Epithelial cell of proximal tubule (primary cell): Measurements from ENCODE around the gene CNOT11. TPM values are rescaled to one million over a fixed set of nuclear protein-coding genes. Genes with fewer than 3 reads are reported as not detected.

Source experiments
- DNase-seq: peaks from one replicate; pipeline ENCODE4 v3.0.0-alpha.2; 2011; ENCODE audit warnings: low read depth
- H3K4me3 ChIP-seq: 2 replicates; pipeline ENCODE4 v1.5.1; 2011; ENCODE audit warnings: low read depth, mild to moderate bottlenecking, low read length
- CTCF ChIP-seq: conservative IDR thresholded peaks from 2 replicates; pipeline ENCODE4 v1.5.1; 2012; ENCODE audit warnings: low read depth, mild to moderate bottlenecking, low read length
- total RNA-seq: library from RNA; depleted of rRNA; stranded (reverse); fragments of >200 nt; gene quantifications from 2 replicates; pipeline ENCODE4 v1.2.3, GENCODE V29; 2015

CNOT11 gene
- total RNA-seq, 1 donor from 2014 or later = 65.6 TPM

- no peak for DNase-seq
- no peak overlapping the region for H3K4me3 ChIP-seq
- no peak for TF ChIP-seq CTCF
Observed at GRCh38 chr2:101303688-101304087, 51.0 kb downstream of the CNOT11 start.

- H3K4me3 ChIP-seq = no peak overlapping the region
- no peak for TF ChIP-seq CTCF
- no peak for DNase-seq
Observed at GRCh38 chr2:101305035-101305434, 52.3 kb downstream of the CNOT11 start.

GRCh38 chr2:101305492-101306078 lies 52.9 kb downstream of the CNOT11 start:
- H3K4me3 ChIP-seq = peak overlapping the region; percentile 89
- no peak for DNase-seq
- TF ChIP-seq CTCF = no peak

- peak overlapping the region; percentile 89 for H3K4me3 ChIP-seq
- no peak for TF ChIP-seq CTCF
- DNase-seq = no peak
Observed at GRCh38 chr2:101306410-101306809, 53.7 kb downstream of the CNOT11 start.

- no peak for DNase-seq
- H3K4me3 ChIP-seq = peak overlapping the region; percentile 89
- no peak for TF ChIP-seq CTCF
Observed at GRCh38 chr2:101307503-101307902, 54.8 kb downstream of the CNOT11 start.

GRCh38 chr2:101307950-101308431 lies 55.3 kb downstream of the CNOT11 start:
- peak overlapping the region; percentile 89 for H3K4me3 ChIP-seq
- no peak for DNase-seq
- TF ChIP-seq CTCF = no peak
